ENCODE results near the gene GPC3.

The GPC3 gene

DNA sequence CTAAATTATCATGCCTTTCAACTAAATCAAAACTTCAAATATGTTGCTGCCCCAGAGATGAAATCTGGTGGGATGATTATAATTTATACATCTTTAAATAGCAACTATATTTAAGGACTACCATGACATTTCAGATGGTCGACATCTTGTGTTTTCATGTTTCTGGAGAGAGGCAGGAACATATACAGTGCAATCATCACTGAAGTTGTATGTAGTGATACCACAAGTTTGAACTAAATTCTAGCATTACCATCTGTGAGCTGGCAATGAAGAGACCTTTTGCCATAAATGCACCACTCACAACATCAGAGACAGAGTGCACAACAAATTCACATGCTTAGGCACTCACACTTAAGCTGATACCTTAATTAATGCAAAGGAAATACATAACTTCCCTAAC lies 373.7 kb downstream of the GPC3 start:
- no peaks in the 10 kb centered on the region for H3K36me3 ChIP-seq (ENCODE audit: control insufficient read depth in 2 of 2, insufficient read depth in 1 of 2, low read length in 2 of 2)
- H3K27ac ChIP-seq (ENCODE audit: extremely low read depth, low read depth, low read length), result no peak overlapping the region
- H3K4me3 ChIP-seq (ENCODE audit: low read depth, low read length), result no peak overlapping the region
- TF ChIP-seq ZNF18 (tag by site-specific recombination; IDR thresholded peaks at IDR 0.05), result no peak
- no peak for TF ChIP-seq ZNF146 (tag by site-specific recombination; IDR thresholded peaks at IDR 0.05)
- no peak for TF ChIP-seq ZNF324 (tag by site-specific recombination; IDR thresholded peaks at IDR 0.05)
- no peak for TF ChIP-seq ZNF19 (tag by site-specific recombination; IDR thresholded peaks at IDR 0.05; ENCODE audit: low read depth)
- TF ChIP-seq ZNF544 (tag by site-specific recombination; IDR thresholded peaks at IDR 0.05), result no peak
- TF ChIP-seq, protein P1, sequence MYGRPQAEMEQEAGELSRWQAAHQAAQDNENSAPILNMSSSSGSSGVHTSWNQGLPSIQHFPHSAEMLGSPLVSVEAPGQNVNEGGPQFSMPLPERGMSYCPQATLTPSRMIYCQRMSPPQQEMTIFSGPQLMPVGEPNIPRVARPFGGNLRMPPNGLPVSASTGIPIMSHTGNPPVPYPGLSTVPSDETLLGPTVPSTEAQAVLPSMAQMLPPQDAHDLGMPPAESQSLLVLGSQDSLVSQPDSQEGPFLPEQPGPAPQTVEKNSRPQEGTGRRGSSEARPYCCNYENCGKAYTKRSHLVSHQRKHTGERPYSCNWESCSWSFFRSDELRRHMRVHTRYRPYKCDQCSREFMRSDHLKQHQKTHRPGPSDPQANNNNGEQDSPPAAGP (tag by site-specific recombination; IDR thresholded peaks at IDR 0.05), result no peak
- no peak for TF ChIP-seq ZNF274 (IDR thresholded peaks at IDR 0.05; ENCODE audit: low read length)
- no peak for TF ChIP-seq ZNF274 (tag by site-specific recombination; IDR thresholded peaks at IDR 0.05; ENCODE audit: borderline replicate concordance)
- TF ChIP-seq RBAK (tag by site-specific recombination; IDR thresholded peaks at IDR 0.05), result no peak
- no peak for TF ChIP-seq BCL11B (tag by site-specific recombination; IDR thresholded peaks at IDR 0.05; ENCODE audit: low read depth)
- no peak for TF ChIP-seq TCF7L2 (IDR thresholded peaks at IDR 0.05; ENCODE audit: borderline replicate concordance, low read depth, low read length)
- no peak for TF ChIP-seq ZNF423 (tag by site-specific recombination; IDR thresholded peaks at IDR 0.05)
- no peak for TF ChIP-seq ZFP69B (tag by site-specific recombination; IDR thresholded peaks at IDR 0.05)
- no peak for TF ChIP-seq ZNF341 (tag by site-specific recombination; IDR thresholded peaks at IDR 0.05; ENCODE audit: low read depth)
- TF ChIP-seq GLI4 (tag by site-specific recombination; IDR thresholded peaks at IDR 0.05), result no peak
- no peak for TF ChIP-seq ZFP37 (tag by site-specific recombination; IDR thresholded peaks at IDR 0.05)
- H3K9me3 ChIP-seq (ENCODE audit: control insufficient read depth, insufficient read depth, low read depth, low read length), result peaks cover 4% of the 10 kb centered on the region
- ChIA-PET POLR2A (no interaction called here), CTCF (no interaction called here)
- H3K4me1 ChIP-seq (ENCODE audit: control insufficient read depth, insufficient read depth, low read length), result no peaks in the 10 kb centered on the region

DNA sequence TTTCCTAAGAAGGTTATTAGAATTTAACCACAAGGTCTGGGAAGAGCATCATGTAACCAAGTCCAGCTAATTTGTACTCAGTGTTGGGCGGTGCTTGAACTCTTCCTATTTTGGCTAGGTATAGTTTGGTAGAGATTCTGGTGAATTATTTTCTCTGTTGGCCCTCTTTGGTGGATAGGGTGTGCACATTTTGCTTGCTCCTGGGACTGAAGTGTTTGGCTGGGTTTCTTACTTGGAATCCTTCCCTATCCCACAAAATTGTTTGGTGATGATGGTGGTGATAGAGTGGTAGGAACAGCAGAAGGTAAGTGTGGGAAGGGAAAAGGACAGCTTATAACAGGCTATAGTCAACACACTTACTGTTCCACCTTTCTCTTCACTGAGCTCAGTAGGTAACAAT lies 375.3 kb downstream of the GPC3 start:
- TF ChIP-seq, protein P2, sequence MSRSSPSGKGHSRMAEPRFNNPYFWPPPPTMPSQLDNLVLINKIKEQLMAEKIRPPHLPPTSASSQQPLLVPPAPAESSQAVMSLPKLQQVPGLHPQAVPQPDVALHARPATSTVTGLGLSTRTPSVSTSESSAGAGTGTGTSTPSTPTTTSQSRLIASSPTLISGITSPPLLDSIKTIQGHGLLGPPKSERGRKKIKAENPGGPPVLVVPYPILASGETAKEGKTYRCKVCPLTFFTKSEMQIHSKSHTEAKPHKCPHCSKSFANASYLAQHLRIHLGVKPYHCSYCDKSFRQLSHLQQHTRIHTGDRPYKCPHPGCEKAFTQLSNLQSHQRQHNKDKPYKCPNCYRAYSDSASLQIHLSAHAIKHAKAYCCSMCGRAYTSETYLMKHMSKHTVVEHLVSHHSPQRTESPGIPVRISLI (tag by site-specific recombination; IDR thresholded peaks at IDR 0.05), result no peak
- no peak for TF ChIP-seq ZNF629 (tag by site-specific recombination; IDR thresholded peaks at IDR 0.05)
- no peak for TF ChIP-seq ZBTB49 (tag by site-specific recombination; IDR thresholded peaks at IDR 0.05; ENCODE audit: low read depth)
- no peak for TF ChIP-seq ZNF416 (tag by site-specific recombination; IDR thresholded peaks at IDR 0.05)
- no peak for TF ChIP-seq ZNF341 (tag by site-specific recombination; IDR thresholded peaks at IDR 0.05; ENCODE audit: low read depth)
- no peak for TF ChIP-seq ZBTB11 (tag by site-specific recombination; conservative IDR thresholded peaks at IDR 0.05; ENCODE audit: low read depth)
- TF ChIP-seq ZNF366 (tag by site-specific recombination; conservative IDR thresholded peaks at IDR 0.05), result no peak
- TF ChIP-seq SALL2 (tag by site-specific recombination; IDR thresholded peaks at IDR 0.05; ENCODE audit: borderline replicate concordance), result no peak
- Histone ChIP-seq H3K27ac (ENCODE audit: extremely low read depth, low read depth, low read length) (no peak overlapping the region), H3K36me3 (ENCODE audit: control insufficient read depth in 2 of 2, insufficient read depth in 1 of 2, low read length in 2 of 2) (no peaks in the 10 kb centered on the region), H3K4me1 (ENCODE audit: control insufficient read depth, insufficient read depth, low read length) (no peaks in the 10 kb centered on the region), H3K9me3 (ENCODE audit: control insufficient read depth, insufficient read depth, low read depth, low read length) (peaks cover 4% of the 10 kb centered on the region), H3K4me3 (ENCODE audit: low read depth, low read length) (no peak overlapping the region)
- CTCF ChIA-PET, result no interaction called here
- POLR2A ChIA-PET, result no interaction called here

Data from HEK293 (cell line).